ENCODE results near the gene MICAL3. TPM values are rescaled to one million over a fixed set of nuclear protein-coding genes. Genes with fewer than 3 reads are reported as not detected.

MICAL3 gene
- polyA plus RNA-seq, 1 donor from 2014 or later: 28.1 TPM

GRCh38 chr22:17866127-17866526 is 158.2 kb downstream of the MICAL3 start:
- no peak for TF ChIP-seq SMC3 (conservative IDR thresholded peaks at IDR 0.05; ENCODE audit: poor library complexity)
- no peak for TF ChIP-seq MXI1 (conservative IDR thresholded peaks at IDR 0.05; ENCODE audit: poor library complexity, severe bottlenecking)
- TF ChIP-seq EZH2 (IDR thresholded peaks at IDR 0.05; ENCODE audit: borderline replicate concordance, insufficient read depth, low read length, poor library complexity, severe bottlenecking): no peak
- TF ChIP-seq RAD21 (conservative IDR thresholded peaks at IDR 0.05): no peak
- no peak for TF ChIP-seq REST (IDR thresholded peaks at IDR 0.05; ENCODE audit: borderline replicate concordance)
- TF ChIP-seq POLR2AphosphoS5 (IDR thresholded peaks at IDR 0.05): no peak
- no peak for TF ChIP-seq CTCF (IDR thresholded peaks at IDR 0.05; ENCODE audit: poor library complexity, severe bottlenecking)
- TF ChIP-seq EP300 (conservative IDR thresholded peaks at IDR 0.05; ENCODE audit: poor library complexity, severe bottlenecking): no peak
- no peak for TF ChIP-seq TAF1 (IDR thresholded peaks at IDR 0.05; ENCODE audit: low read depth)
- no peak overlapping the region for H3K27ac ChIP-seq (ENCODE audit: low read length)
- no peaks in the 10 kb centered on the region for H3K27me3 ChIP-seq (ENCODE audit: insufficient read depth, low read depth, low read length)
- H3K79me2 ChIP-seq (replicated peaks; ENCODE audit: insufficient read depth, low read length): no peaks in the 10 kb centered on the region
- no peaks in the 10 kb centered on the region for H3K9me3 ChIP-seq (ENCODE audit: low read length)
- H3F3A ChIP-seq (ENCODE audit: insufficient read depth, low read length, poor library complexity, severe bottlenecking): no peaks in the 10 kb centered on the region
- no peaks in the 10 kb centered on the region for H3K9me2 ChIP-seq (ENCODE audit: insufficient read depth, low read length)
- no peak overlapping the region for H3K9ac ChIP-seq (ENCODE audit: low read length)
- no peak overlapping the region for H3K4me3 ChIP-seq (ENCODE audit: low read length)
- peaks cover 13% of the 10 kb centered on the region for H3K36me3 ChIP-seq (ENCODE audit: insufficient read depth, low read length)
- H2AFZ ChIP-seq (ENCODE audit: low read depth, low read length): no peak overlapping the region
- no peaks in the 10 kb centered on the region for H4K20me1 ChIP-seq (ENCODE audit: insufficient read depth)
- no peak overlapping the region for H3K4me2 ChIP-seq (ENCODE audit: low read length)

- Histone ChIP-seq H3K9me2 (ENCODE audit: insufficient read depth, low read length) (no peaks in the 10 kb centered on the region), H3K9ac (ENCODE audit: low read length) (no peak overlapping the region), H3K36me3 (ENCODE audit: insufficient read depth, low read length) (peaks cover 9% of the 10 kb centered on the region), H3K27ac (ENCODE audit: low read length) (no peak overlapping the region), H3K4me2 (ENCODE audit: low read length) (no peak overlapping the region), H2AFZ (ENCODE audit: low read depth, low read length) (no peak overlapping the region), H4K20me1 (ENCODE audit: insufficient read depth) (no peaks in the 10 kb centered on the region), H3F3A (ENCODE audit: insufficient read depth, low read length, poor library complexity, severe bottlenecking) (no peaks in the 10 kb centered on the region), H3K4me3 (ENCODE audit: low read length) (no peak overlapping the region), H3K79me2 (replicated peaks; ENCODE audit: insufficient read depth, low read length) (no peaks in the 10 kb centered on the region), H3K27me3 (ENCODE audit: insufficient read depth, low read depth, low read length) (no peaks in the 10 kb centered on the region), H3K9me3 (ENCODE audit: low read length) (no peaks in the 10 kb centered on the region)
- TF ChIP-seq TAF1 (IDR thresholded peaks at IDR 0.05; ENCODE audit: low read depth) (no peak), RAD21 (conservative IDR thresholded peaks at IDR 0.05) (no peak), EZH2 (IDR thresholded peaks at IDR 0.05; ENCODE audit: borderline replicate concordance, insufficient read depth, low read length, poor library complexity, severe bottlenecking) (no peak), CTCF (IDR thresholded peaks at IDR 0.05; ENCODE audit: poor library complexity, severe bottlenecking) (no peak), REST (IDR thresholded peaks at IDR 0.05; ENCODE audit: borderline replicate concordance) (no peak)
Measured at GRCh38 chr22:17865183-17866055, 158.9 kb downstream of the MICAL3 start.

Data from neural cell (in vitro differentiated cells).